ENCODE measurements around the gene CDH19.

DNA sequence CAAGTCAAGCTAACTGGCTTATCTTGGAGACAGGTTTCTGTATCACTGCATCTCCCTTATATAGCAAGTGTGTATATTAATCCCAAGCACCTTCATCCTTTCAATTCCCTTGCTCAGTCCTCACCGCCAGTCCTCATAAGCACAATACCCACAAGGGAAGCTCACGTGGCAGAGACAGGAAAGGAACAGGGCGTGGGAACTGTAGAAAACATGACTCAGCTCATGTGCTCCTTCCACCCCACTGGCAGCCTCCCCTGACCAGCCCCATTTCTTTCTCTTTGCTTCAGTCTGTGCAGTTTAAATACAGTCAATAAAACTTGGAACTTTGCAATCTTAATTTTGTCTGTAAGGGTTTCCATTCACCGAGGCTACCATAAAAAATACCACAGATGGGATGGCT lies 36.5 kb upstream of the CDH19 start:
- TF ChIP-seq, protein P1, sequence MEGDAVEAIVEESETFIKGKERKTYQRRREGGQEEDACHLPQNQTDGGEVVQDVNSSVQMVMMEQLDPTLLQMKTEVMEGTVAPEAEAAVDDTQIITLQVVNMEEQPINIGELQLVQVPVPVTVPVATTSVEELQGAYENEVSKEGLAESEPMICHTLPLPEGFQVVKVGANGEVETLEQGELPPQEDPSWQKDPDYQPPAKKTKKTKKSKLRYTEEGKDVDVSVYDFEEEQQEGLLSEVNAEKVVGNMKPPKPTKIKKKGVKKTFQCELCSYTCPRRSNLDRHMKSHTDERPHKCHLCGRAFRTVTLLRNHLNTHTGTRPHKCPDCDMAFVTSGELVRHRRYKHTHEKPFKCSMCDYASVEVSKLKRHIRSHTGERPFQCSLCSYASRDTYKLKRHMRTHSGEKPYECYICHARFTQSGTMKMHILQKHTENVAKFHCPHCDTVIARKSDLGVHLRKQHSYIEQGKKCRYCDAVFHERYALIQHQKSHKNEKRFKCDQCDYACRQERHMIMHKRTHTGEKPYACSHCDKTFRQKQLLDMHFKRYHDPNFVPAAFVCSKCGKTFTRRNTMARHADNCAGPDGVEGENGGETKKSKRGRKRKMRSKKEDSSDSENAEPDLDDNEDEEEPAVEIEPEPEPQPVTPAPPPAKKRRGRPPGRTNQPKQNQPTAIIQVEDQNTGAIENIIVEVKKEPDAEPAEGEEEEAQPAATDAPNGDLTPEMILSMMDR (IDR thresholded peaks at IDR 0.05 in 2 of 3, conservative IDR thresholded peaks at IDR 0.05 in 1 of 3; ENCODE audit: borderline replicate concordance in 1 of 3, insufficient read depth in 1 of 3, low read depth in 2 of 3, low read length in 2 of 3): no peak
- no peak for TF ChIP-seq POLR2AphosphoS5 (IDR thresholded peaks at IDR 0.05; ENCODE audit: low read depth, low read length)
- TF ChIP-seq ZNF274 (IDR thresholded peaks at IDR 0.05; ENCODE audit: low read depth, low read length): no peak
- no peak for TF ChIP-seq EZH2 (IDR thresholded peaks at IDR 0.05)
- no peak for TF ChIP-seq POLR2A (IDR thresholded peaks at IDR 0.05; ENCODE audit: borderline replicate concordance, extremely low read depth, insufficient read depth, insufficient read length)
- TF ChIP-seq, protein P2, sequence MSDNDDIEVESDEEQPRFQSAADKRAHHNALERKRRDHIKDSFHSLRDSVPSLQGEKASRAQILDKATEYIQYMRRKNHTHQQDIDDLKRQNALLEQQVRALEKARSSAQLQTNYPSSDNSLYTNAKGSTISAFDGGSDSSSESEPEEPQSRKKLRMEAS (IDR thresholded peaks at IDR 0.05): no peak
- no peak for TF ChIP-seq JUND (IDR thresholded peaks at IDR 0.05)

Measured in HCT116 (cell line).